SK-N-SH (cell line): ENCODE data around the gene RCHY1.

Experiments used
- ELF1 ChIP-seq: IDR thresholded peaks from 2 replicates; pipeline ENCODE4 v1.4.0; 2012
- EP300 ChIP-seq, 2 experiments: IDR thresholded peaks; 2 replicates each; pipeline versions ENCODE4 v1.4.0 to v1.6.1; 2012; ENCODE audit warnings: borderline replicate concordance in 1 of 2, low read depth in 1 of 2, low read length in 1 of 2
- EZH2phosphoT487 ChIP-seq: fragments of 200-600 bp; sonication (generic); IDR thresholded peaks from 2 replicates; pipeline ENCODE4 v1.6.1; 2017; ENCODE audit warnings: low read depth, mixed run types, mild to moderate bottlenecking, antibody characterized with exemption, moderate library complexity, borderline replicate concordance
- FOXM1 ChIP-seq: IDR thresholded peaks from 2 replicates; pipeline ENCODE4 v1.4.0; 2012; ENCODE audit warnings: low read depth, mild to moderate bottlenecking
- POLR2AphosphoS5 ChIP-seq: IDR thresholded peaks from 2 replicates; pipeline ENCODE4 v1.6.1; 2012; ENCODE audit warnings: low read depth, low read length
- RAD21 ChIP-seq: IDR thresholded peaks from 2 replicates; pipeline ENCODE4 v1.6.1; 2012; ENCODE audit warnings: mild to moderate bottlenecking, low read length
- RFX5 ChIP-seq: IDR thresholded peaks from 2 replicates; pipeline ENCODE4 v1.6.1; 2012; ENCODE audit warnings: mild to moderate bottlenecking, improper control_type of control experiment, low read length
- TAF1 ChIP-seq: IDR thresholded peaks from 2 replicates; pipeline ENCODE4 v1.6.1; 2012; ENCODE audit warnings: low read depth, mild to moderate bottlenecking, low read length, moderate library complexity, borderline replicate concordance
- TF ChIP-seq, protein P1 (sequence below): fragments of 200-600 bp; sonication (generic); IDR thresholded peaks from 2 replicates; pipeline ENCODE4 v1.6.1; 2017; ENCODE audit warnings: antibody characterized with exemption, mild to moderate bottlenecking, moderate library complexity
- TF ChIP-seq, protein P2 (sequence below): IDR thresholded peaks from 2 replicates; pipeline ENCODE4 v1.4.0; 2012; ENCODE audit warnings: low read depth
- TF ChIP-seq, protein P3 (sequence below): IDR thresholded peaks from 2 replicates; pipeline ENCODE4 v1.6.1; 2012; ENCODE audit warnings: mild to moderate bottlenecking, low read depth, low read length, moderate library complexity
- TF ChIP-seq, protein P4 (sequence below): IDR thresholded peaks from 2 replicates; pipeline ENCODE4 v1.4.0; 2012; ENCODE audit warnings: low read depth, borderline replicate concordance

DNA sequence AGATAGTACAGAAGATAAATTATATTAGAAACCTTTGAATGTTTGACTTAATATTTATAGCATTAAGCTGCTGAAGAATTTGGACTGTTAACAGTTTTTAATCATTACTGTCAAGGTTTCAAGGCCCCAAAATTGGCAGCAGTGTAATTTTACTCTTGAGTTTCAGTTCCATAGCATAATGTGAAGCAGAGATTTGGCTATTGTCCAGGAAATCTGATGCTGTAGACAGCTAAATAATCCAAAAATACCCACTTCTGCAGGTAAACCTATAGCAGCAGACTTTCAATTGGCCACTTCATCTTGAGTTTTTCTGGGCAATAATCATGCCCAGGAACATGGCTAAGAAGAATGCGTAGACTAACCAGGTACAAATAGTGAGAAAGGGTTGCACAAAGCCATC, 85.0 kb downstream of the RCHY1 start:
- TF ChIP-seq TAF1 (no peak), POLR2AphosphoS5 (no peak), FOXM1 (no peak), ELF1 (no peak), EP300 (IDR thresholded peaks at IDR 0.05; ENCODE audit: borderline replicate concordance in 1 of 2, low read depth in 1 of 2, low read length in 1 of 2) (no peak), EZH2phosphoT487 (no peak), RFX5 (no peak), RAD21 (no peak)
- TF ChIP-seq, protein P1, sequence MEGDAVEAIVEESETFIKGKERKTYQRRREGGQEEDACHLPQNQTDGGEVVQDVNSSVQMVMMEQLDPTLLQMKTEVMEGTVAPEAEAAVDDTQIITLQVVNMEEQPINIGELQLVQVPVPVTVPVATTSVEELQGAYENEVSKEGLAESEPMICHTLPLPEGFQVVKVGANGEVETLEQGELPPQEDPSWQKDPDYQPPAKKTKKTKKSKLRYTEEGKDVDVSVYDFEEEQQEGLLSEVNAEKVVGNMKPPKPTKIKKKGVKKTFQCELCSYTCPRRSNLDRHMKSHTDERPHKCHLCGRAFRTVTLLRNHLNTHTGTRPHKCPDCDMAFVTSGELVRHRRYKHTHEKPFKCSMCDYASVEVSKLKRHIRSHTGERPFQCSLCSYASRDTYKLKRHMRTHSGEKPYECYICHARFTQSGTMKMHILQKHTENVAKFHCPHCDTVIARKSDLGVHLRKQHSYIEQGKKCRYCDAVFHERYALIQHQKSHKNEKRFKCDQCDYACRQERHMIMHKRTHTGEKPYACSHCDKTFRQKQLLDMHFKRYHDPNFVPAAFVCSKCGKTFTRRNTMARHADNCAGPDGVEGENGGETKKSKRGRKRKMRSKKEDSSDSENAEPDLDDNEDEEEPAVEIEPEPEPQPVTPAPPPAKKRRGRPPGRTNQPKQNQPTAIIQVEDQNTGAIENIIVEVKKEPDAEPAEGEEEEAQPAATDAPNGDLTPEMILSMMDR, result no peak
- TF ChIP-seq, protein P2, sequence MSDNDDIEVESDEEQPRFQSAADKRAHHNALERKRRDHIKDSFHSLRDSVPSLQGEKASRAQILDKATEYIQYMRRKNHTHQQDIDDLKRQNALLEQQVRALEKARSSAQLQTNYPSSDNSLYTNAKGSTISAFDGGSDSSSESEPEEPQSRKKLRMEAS, result no peak
- TF ChIP-seq, protein P3, sequence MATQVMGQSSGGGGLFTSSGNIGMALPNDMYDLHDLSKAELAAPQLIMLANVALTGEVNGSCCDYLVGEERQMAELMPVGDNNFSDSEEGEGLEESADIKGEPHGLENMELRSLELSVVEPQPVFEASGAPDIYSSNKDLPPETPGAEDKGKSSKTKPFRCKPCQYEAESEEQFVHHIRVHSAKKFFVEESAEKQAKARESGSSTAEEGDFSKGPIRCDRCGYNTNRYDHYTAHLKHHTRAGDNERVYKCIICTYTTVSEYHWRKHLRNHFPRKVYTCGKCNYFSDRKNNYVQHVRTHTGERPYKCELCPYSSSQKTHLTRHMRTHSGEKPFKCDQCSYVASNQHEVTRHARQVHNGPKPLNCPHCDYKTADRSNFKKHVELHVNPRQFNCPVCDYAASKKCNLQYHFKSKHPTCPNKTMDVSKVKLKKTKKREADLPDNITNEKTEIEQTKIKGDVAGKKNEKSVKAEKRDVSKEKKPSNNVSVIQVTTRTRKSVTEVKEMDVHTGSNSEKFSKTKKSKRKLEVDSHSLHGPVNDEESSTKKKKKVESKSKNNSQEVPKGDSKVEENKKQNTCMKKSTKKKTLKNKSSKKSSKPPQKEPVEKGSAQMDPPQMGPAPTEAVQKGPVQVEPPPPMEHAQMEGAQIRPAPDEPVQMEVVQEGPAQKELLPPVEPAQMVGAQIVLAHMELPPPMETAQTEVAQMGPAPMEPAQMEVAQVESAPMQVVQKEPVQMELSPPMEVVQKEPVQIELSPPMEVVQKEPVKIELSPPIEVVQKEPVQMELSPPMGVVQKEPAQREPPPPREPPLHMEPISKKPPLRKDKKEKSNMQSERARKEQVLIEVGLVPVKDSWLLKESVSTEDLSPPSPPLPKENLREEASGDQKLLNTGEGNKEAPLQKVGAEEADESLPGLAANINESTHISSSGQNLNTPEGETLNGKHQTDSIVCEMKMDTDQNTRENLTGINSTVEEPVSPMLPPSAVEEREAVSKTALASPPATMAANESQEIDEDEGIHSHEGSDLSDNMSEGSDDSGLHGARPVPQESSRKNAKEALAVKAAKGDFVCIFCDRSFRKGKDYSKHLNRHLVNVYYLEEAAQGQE, result no peak
- TF ChIP-seq, protein P4, sequence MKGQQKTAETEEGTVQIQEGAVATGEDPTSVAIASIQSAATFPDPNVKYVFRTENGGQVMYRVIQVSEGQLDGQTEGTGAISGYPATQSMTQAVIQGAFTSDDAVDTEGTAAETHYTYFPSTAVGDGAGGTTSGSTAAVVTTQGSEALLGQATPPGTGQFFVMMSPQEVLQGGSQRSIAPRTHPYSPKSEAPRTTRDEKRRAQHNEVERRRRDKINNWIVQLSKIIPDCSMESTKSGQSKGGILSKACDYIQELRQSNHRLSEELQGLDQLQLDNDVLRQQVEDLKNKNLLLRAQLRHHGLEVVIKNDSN, result no peak
